Measurements from ENCODE around the gene PRPSAP1.

GRCh38 chr17:76270770-76271668, 82.7 kb downstream of the PRPSAP1 start:
- TF ChIP-seq, protein P1, sequence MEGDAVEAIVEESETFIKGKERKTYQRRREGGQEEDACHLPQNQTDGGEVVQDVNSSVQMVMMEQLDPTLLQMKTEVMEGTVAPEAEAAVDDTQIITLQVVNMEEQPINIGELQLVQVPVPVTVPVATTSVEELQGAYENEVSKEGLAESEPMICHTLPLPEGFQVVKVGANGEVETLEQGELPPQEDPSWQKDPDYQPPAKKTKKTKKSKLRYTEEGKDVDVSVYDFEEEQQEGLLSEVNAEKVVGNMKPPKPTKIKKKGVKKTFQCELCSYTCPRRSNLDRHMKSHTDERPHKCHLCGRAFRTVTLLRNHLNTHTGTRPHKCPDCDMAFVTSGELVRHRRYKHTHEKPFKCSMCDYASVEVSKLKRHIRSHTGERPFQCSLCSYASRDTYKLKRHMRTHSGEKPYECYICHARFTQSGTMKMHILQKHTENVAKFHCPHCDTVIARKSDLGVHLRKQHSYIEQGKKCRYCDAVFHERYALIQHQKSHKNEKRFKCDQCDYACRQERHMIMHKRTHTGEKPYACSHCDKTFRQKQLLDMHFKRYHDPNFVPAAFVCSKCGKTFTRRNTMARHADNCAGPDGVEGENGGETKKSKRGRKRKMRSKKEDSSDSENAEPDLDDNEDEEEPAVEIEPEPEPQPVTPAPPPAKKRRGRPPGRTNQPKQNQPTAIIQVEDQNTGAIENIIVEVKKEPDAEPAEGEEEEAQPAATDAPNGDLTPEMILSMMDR (IDR thresholded peaks at IDR 0.05; ENCODE audit: low read depth, low read length): no peak
- TF ChIP-seq POLR2A (IDR thresholded peaks at IDR 0.05; ENCODE audit: extremely low read depth, insufficient read length) (no peak), MYC (IDR thresholded peaks at IDR 0.05; ENCODE audit: low read depth, low read length) (no peak), MAX (IDR thresholded peaks at IDR 0.05; ENCODE audit: low read depth, low read length) (no peak)

Measured in NB4 (cell line).